ENCODE measurements around the gene RIN2. TPM values are rescaled to one million over a fixed set of nuclear protein-coding genes. Genes with fewer than 3 reads are reported as not detected.

RIN2 gene
- total RNA-seq, 2 donors from 2014 or later: 33.1 to 56.6 TPM

DNA sequence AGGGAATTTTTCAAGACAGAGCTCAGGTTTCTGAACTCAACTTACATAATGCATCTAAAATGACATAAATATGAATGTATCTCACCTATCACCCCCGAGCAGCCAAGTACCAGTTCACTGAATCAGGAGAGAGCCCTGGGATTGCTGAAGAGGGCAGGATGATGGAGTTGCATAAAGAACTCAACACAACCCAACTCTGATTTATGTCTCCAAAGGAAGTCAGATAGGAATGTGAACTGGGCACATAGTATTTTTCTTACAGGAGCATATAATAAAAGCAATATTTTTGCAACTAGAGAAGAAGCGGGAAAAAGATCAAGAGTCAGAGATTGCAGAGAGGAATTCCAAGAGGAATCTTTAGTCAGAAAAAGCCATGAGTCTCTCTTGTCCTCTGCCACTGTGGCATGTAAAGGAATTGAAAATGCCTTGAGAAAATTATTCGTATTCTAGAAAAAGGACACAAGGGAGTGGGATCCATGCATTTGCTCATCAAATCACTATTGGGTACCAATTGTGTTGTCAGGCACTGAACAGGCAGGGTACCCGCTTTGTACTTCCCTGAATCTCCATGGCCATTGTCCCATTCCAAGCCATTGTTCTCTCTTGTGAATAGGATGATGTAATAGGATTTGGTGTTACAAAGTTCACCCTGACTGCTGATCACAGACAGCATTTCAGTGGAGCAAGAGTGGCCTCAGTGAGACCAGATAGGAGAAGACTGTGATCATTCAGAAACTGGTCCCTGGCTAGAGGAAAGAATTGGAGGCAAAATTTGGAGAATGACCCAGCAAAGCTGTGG, 16.3 kb downstream of the RIN2 start:
- H3K9me3 ChIP-seq: no peaks in the 10 kb centered on the region
- TF ChIP-seq CTCF (IDR thresholded peaks at IDR 0.05): no peak
- no peak for DNase-seq (ENCODE audit: low spot score)
- H3K27me3 ChIP-seq: no peaks in the 10 kb centered on the region
- peaks cover 0 to 67% of the 10 kb centered on the region in 2 donors for H3K4me1 ChIP-seq
- peak overlapping the region; percentile 12 to 23 for H3K27ac ChIP-seq
- no peak overlapping the region for H3K4me3 ChIP-seq
- no peaks in the 10 kb centered on the region for H3K36me3 ChIP-seq

- DNase-seq (ENCODE audit: low spot score): peak; percentile 53
- Histone ChIP-seq H3K4me3 (no peak overlapping the region), H3K27me3 (no peaks in the 10 kb centered on the region), H3K4me1 (peaks cover 0 to 76% of the 10 kb centered on the region in 2 donors), H3K9me3 (no peaks in the 10 kb centered on the region), H3K36me3 (no peaks in the 10 kb centered on the region), H3K27ac (peak overlapping the region; percentile 12 to 23)
- TF ChIP-seq CTCF (IDR thresholded peaks at IDR 0.05): no peak
Observed at GRCh38 chr20:19775353-19776253, 17.5 kb downstream of the RIN2 start.

DNA sequence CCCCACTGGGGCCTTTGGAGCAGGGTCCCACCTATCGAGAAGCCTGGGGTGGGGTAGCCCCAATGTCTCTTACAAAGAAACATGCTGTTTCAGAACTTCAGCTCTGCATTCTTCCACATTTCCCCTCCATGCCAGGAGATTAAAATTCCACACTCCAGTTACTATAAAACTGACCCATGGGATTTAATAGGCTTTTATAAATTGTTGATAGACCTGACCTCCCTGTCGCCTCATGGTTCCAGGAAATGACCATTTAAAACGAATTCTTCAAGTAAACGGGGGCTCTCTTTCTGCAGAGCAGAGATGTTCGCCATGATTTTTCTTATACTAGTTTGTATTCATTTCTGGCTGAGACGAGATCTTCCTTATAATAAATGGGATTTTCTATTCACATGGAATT, 19.3 kb downstream of the RIN2 start:
- no peak for TF ChIP-seq CTCF (IDR thresholded peaks at IDR 0.05)
- peak overlapping the region; percentile 55 to 74 for H3K27ac ChIP-seq
- no peak overlapping the region for H3K4me3 ChIP-seq
- H3K36me3 ChIP-seq: no peaks in the 10 kb centered on the region
- no peaks in the 10 kb centered on the region for H3K9me3 ChIP-seq
- peaks cover 0 to 81% of the 10 kb centered on the region in 2 donors for H3K4me1 ChIP-seq
- no peaks in the 10 kb centered on the region for H3K27me3 ChIP-seq
- peak; percentile 36 for DNase-seq (ENCODE audit: low spot score)

DNA sequence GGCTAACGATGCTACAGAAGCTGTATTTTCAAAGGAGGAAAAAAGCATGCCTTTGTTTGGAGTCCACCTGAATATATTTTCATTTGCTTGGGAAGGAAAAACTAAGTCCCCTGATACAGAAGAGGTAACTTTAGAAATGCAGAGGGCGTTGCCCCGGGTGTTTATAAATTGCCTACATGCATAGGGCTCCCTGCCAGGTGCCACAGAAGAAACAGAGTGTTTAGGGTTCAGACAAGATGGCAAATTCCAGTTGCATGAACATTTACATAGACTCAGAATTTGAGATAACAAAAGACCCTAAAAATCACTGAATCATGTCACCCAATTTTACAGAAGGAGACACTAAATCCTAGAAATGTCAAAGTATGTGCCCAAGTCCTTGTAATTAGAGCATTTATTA, 19.9 kb downstream of the RIN2 start:
- no peaks in the 10 kb centered on the region for H3K36me3 ChIP-seq
- no peak overlapping the region for H3K4me3 ChIP-seq
- no peak for DNase-seq (ENCODE audit: low spot score)
- TF ChIP-seq CTCF (IDR thresholded peaks at IDR 0.05): no peak
- H3K4me1 ChIP-seq: peaks cover 0 to 78% of the 10 kb centered on the region in 2 donors
- no peaks in the 10 kb centered on the region for H3K9me3 ChIP-seq
- peak overlapping the region; percentile 55 to 74 for H3K27ac ChIP-seq
- no peaks in the 10 kb centered on the region for H3K27me3 ChIP-seq

DNA sequence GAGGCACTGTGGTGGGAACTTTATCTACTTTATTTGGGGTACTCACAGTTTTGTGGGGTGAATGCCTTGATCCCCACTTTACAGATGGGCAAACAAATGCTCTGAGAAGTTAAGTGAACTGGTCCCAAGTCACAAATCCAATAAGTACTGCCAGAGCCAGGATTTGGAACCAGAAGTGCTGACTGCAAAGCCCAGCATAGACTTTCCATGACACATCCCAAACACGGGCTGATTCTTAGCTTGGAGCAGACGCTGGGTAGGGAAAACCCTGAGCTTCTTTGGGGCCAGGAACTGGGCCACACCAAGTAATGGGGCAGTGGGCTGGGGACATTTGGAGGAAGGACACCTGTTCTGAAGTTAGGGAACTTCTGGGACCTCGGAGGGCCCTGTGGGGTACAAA, 20.3 kb downstream of the RIN2 start:
- DNase-seq (ENCODE audit: low spot score): no peak
- TF ChIP-seq CTCF (IDR thresholded peaks at IDR 0.05): no peak
- no peaks in the 10 kb centered on the region for H3K27me3 ChIP-seq
- H3K27ac ChIP-seq: peak overlapping the region; percentile 55 to 74
- H3K36me3 ChIP-seq: no peaks in the 10 kb centered on the region
- H3K4me3 ChIP-seq: no peak overlapping the region
- no peaks in the 10 kb centered on the region for H3K9me3 ChIP-seq
- H3K4me1 ChIP-seq: peaks cover 0 to 77% of the 10 kb centered on the region in 2 donors
